Measurements from ENCODE around the gene PARVA.

PARVA gene

DNA sequence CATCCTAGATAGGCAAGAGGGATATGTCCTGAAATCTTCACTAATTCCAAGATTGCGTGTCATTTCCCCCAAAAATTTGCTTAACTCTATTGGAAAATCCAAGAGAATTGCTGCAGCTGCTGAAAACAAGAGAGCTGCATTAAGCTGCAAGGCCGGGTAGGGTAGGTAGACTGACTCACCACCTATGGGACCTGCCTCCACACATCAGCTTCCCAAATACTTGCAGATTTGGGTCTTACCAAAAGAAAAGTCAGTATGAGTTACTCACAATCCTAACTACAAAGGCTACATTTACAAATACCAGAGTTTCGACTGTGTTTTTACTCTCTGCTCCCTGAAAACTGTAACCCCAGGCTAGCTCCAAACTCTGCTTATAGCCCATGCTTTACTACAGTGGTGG lies 154.3 kb downstream of the PARVA start:
- TF ChIP-seq, protein P1, sequence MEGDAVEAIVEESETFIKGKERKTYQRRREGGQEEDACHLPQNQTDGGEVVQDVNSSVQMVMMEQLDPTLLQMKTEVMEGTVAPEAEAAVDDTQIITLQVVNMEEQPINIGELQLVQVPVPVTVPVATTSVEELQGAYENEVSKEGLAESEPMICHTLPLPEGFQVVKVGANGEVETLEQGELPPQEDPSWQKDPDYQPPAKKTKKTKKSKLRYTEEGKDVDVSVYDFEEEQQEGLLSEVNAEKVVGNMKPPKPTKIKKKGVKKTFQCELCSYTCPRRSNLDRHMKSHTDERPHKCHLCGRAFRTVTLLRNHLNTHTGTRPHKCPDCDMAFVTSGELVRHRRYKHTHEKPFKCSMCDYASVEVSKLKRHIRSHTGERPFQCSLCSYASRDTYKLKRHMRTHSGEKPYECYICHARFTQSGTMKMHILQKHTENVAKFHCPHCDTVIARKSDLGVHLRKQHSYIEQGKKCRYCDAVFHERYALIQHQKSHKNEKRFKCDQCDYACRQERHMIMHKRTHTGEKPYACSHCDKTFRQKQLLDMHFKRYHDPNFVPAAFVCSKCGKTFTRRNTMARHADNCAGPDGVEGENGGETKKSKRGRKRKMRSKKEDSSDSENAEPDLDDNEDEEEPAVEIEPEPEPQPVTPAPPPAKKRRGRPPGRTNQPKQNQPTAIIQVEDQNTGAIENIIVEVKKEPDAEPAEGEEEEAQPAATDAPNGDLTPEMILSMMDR (IDR thresholded peaks at IDR 0.05; ENCODE audit: low read length, missing control alignments), result no peak
- no peak for DNase-seq (ENCODE audit: low read depth)
- H3K4me3 ChIP-seq (replicated peaks; ENCODE audit: low read depth, low read length), result no peak overlapping the region

DNA sequence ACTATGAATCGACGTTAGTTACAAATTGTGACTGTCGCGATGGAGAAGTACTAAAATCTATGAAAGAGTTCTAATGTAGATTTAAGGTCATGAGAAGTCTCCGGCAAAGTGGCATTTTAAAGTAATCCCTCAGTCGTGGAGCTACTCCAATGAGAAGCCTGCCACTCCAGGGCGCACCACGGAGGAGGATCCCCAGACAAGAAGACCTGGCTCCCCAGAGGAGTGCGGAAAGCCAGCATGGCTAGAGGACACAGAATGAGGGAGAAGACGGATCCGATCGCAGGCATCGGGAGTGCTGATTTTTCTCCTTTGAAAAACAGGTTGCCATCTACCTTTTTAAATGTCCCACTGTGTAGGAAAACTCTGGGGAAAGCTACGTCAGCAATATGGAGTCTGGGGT lies 155.2 kb downstream of the PARVA start:
- TF ChIP-seq, protein P1 (IDR thresholded peaks at IDR 0.05; ENCODE audit: low read length, missing control alignments), result no peak
- H3K4me3 ChIP-seq (replicated peaks; ENCODE audit: low read depth, low read length), result no peak overlapping the region
- no peak for DNase-seq (ENCODE audit: low read depth)

DNA sequence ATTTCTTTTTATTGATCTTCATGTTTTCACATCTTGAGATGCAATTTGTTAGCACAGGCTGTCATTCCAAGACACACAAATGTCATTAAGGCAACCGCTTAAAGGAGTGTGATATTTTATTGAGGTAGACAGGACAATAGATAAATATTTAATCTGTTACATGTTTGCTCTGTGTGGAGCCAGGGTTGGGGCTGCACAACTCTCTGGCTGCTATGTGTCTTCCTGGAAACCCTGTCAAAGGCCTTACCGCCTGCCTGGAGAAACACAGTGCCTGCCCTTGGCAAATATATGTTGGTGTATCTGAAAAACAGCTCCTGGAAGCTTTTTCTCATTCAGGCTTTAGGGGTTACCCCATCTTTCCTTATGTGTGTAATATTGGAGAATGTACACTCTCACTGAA lies 157.2 kb downstream of the PARVA start:
- no peak for DNase-seq (ENCODE audit: low read depth)
- no peak overlapping the region for H3K4me3 ChIP-seq (replicated peaks; ENCODE audit: low read depth, low read length)
- TF ChIP-seq, protein P1 (IDR thresholded peaks at IDR 0.05; ENCODE audit: low read length, missing control alignments), result no peak

GRCh38 chr11:12535321-12535720 lies 157.9 kb downstream of the PARVA start:
- TF ChIP-seq, protein P1 (IDR thresholded peaks at IDR 0.05; ENCODE audit: low read length, missing control alignments), result no peak
- no peak overlapping the region for H3K4me3 ChIP-seq (replicated peaks; ENCODE audit: low read depth, low read length)
- DNase-seq (ENCODE audit: low read depth), result no peak

DNA sequence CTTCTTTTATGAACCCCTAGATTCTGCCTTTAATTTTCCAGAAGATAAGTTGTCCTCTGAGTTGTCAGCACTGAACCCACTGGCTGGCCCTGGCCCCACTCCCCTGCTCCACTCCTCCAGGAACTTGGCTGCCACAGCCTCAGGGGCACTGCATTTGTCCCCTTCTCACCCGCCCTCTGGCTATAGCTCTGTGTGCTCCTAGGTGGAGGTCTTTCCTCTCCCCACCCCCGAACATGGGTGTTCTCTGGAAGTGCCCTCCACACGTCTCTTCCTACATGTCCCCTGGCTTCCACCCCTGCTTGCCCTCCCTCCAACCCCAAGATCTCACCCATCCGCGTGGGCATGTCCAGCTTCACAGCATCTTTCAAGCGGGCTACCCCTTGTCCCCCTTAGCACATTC lies 159.2 kb downstream of the PARVA start:
- no peak for DNase-seq (ENCODE audit: low read depth)

GRCh38 chr11:12537778-12538401 lies 160.5 kb downstream of the PARVA start:
- H3K4me3 ChIP-seq (replicated peaks; ENCODE audit: low read depth, low read length), result no peak overlapping the region
- DNase-seq (ENCODE audit: low read depth), result no peak
- TF ChIP-seq, protein P1 (IDR thresholded peaks at IDR 0.05; ENCODE audit: low read length, missing control alignments), result no peak

More for the DNA sequence above, 159.2 kb downstream of the PARVA start:
- TF ChIP-seq, protein P1 (IDR thresholded peaks at IDR 0.05; ENCODE audit: low read length, missing control alignments), result no peak
- no peak overlapping the region for H3K4me3 ChIP-seq (replicated peaks; ENCODE audit: low read depth, low read length)

- no peak for DNase-seq (ENCODE audit: low read depth)
- H3K4me3 ChIP-seq (replicated peaks; ENCODE audit: low read depth, low read length), result no peak overlapping the region
- TF ChIP-seq, protein P1 (IDR thresholded peaks at IDR 0.05; ENCODE audit: low read length, missing control alignments), result no peak
Observed at GRCh38 chr11:12538889-12539421, 161.6 kb downstream of the PARVA start.

Measured in fibroblast of pulmonary artery (primary cell).